Adrenal gland (tissue), 12 donors: ENCODE results near the gene CD34. TPM values are rescaled to one million over a fixed set of nuclear protein-coding genes. Genes with fewer than 3 reads are reported as not detected.

Experiments
- DNase-seq, 7 donors: peaks; one replicate each; pipeline ENCODE4 v3.0.0-alpha.2; 2019 to 2020
- H3K27ac ChIP-seq, 5 donors: fragments of 200-600 bp; sonication (generic) in 4 of 5; 1 replicate in 3 of 5; 2 replicates in 2 of 5; pipeline versions ENCODE4 v1.5.1 to v1.8.0; 2016 to 2020; ENCODE audit warnings: mild to moderate bottlenecking in 1 of 5
- H3K27me3 ChIP-seq: fragments of 200-600 bp; 2 replicates; pipeline ENCODE4 v1.8.0; 2021
- H3K36me3 ChIP-seq, 2 donors: fragments of 200-600 bp; replicated peaks in 1 of 2; 1 replicate in 1 of 2; 2 replicates in 1 of 2; pipeline versions ENCODE4 v1.5.1 to v1.8.0; 2018 to 2022
- H3K4me1 ChIP-seq, 2 donors: fragments of 200-600 bp; replicated peaks in 1 of 2; 1 replicate in 1 of 2; 2 replicates in 1 of 2; pipeline versions ENCODE4 v1.5.1 to v1.8.0; 2018 to 2021
- H3K4me3 ChIP-seq, 4 donors: fragments of 200-600 bp; sonication (generic) in 3 of 4; one replicate each; pipeline ENCODE4 v1.5.1; 2016 to 2018
- H3K9me3 ChIP-seq, 3 donors: fragments of 200-600 bp; sonication (generic) in 1 of 3; replicated peaks in 1 of 3; 1 replicate in 2 of 3; 2 replicates in 1 of 3; pipeline versions ENCODE4 v1.5.1 to v1.8.0; 2016 to 2021
- CTCF ChIP-seq, 6 experiments: fragments of 450-650 bp in 4 of 6; fragments of 200-600 bp in 2 of 6; sonication (generic) in 1 of 6; IDR thresholded peaks; 1 replicate in 5 of 6; 2 replicates in 1 of 6; pipeline versions ENCODE4 v1.5.1 to v1.8.0; 2016 to 2021; ENCODE audit warnings: antibody characterized with exemption in 6 of 6, mild to moderate bottlenecking in 2 of 6, moderate library complexity in 1 of 6
- POLR2A ChIP-seq, 2 donors: fragments of 450-650 bp; IDR thresholded peaks; one replicate each; pipeline ENCODE4 v1.6.1; 2017; ENCODE audit warnings: antibody characterized with exemption in 2 of 2, mild to moderate bottlenecking in 2 of 2, moderate library complexity in 1 of 2
- WGBS, 4 donors: extraction: QIAGEN DNeasy Blood & Tissue Kit in 2 of 4; methylation state at CpG; one replicate each; pipeline versions ENCODE4 v1.1.5 to v1.1.7; 2013 to 2017; 5-methylcytosine and 5-hydroxymethylcytosine counted together
- intact Hi-C, 2 donors: fragments of 100-400 bp; cut with DNase I; formaldehyde crosslinking; loops; one replicate each; pipeline versions ENCODE4 v1.14.1 to v1.15.0; 2022 to 2023
- polyA plus RNA-seq, 3 donors: library from polyadenylated mRNA; stranded (reverse); fragments of 200-250 nt in 2 of 3; fragments of 350-450 nt in 1 of 3; fragmentation: Illumina TruSeq in 1 of 3; extraction: RNeasy Lipid Tissue Mini Kit (QIAGEN cat#74804) in 1 of 3; gene quantifications; one replicate each; pipeline ENCODE4 v1.2.3, GENCODE V29; 2013 to 2014
- total RNA-seq, 9 donors: library from RNA; depleted of rRNA in 4 of 9; stranded (reverse); fragments of >200 nt in 4 of 9; fragments of 120-200 nt in 1 of 9; fragmentation: NEBNext Ultra II Directional in 1 of 9; extraction: Animal tissue kit (Norgen Biotek cat#: 25700) in 1 of 9; gene quantifications; one replicate each; pipeline versions ENCODE4 v1.1.0 to v1.2.4, GENCODE V29; 2013 to 2023
- donor health status: healthy with polysubstance abuse.
- donor health status: Bipolar disorder and iron deficiency.
- donor health status: DM: yes; HTN: yes; CAD: no.
- donor health status: DM: no; HTN: no; CAD: no.
- donor health status: DM: no; HTN: no; CAD: no.
- donor health status: DM: yes; HTN: yes; CAD: no.

Gene CD34
- total and polyA plus RNA-seq, 12 donors: 9.0 to 48.6 (median 28.1) TPM

GRCh38 chr1:207853372-207853757 lies 57.6 kb downstream of the CD34 start:
- H3K4me1 ChIP-seq: peaks cover 8 to 78% of the 10 kb centered on the region in 2 donors
- H3K27me3 ChIP-seq: no peaks in the 10 kb centered on the region
- WGBS, 4 donors: 57 to 83% (median 69%) methylated on average over 1 of the region's 1 CpG
- DNase-seq: peak in 1 of 7 donors; percentile 51
- no peaks in the 10 kb centered on the region for H3K9me3 ChIP-seq
- H3K36me3 ChIP-seq: no peaks in the 10 kb centered on the region
- intact Hi-C loops: no loop called here
- no peak overlapping the region for H3K4me3 ChIP-seq
- peak overlapping the region in 2 of 5 donors; percentile 7 to 9 for H3K27ac ChIP-seq
- TF ChIP-seq CTCF (IDR thresholded peaks at IDR 0.05) (no peak), POLR2A (IDR thresholded peaks at IDR 0.05) (no peak)

- WGBS, 4 donors: 66 to 80% (median 75%) methylated on average over 9 of the region's 9 CpGs
- intact Hi-C loops: no loop called here
- TF ChIP-seq POLR2A (IDR thresholded peaks at IDR 0.05): no peak
- TF ChIP-seq CTCF (IDR thresholded peaks at IDR 0.05): no peak
- DNase-seq: peak in 1 of 7 donors; percentile 52
- Histone ChIP-seq H3K9me3 (no peaks in the 10 kb centered on the region), H3K36me3 (no peaks in the 10 kb centered on the region), H3K4me1 (peaks cover 7 to 78% of the 10 kb centered on the region in 2 donors), H3K27me3 (no peaks in the 10 kb centered on the region), H3K27ac (peak overlapping the region in 2 of 5 donors; percentile 7 to 26), H3K4me3 (no peak overlapping the region)
These were observed 58.2 kb downstream of the CD34 start for GRCh38 chr1:207852576-207853371.

- H3K27me3 ChIP-seq: no peaks in the 10 kb centered on the region
- H3K4me1 ChIP-seq: peaks cover 10 to 78% of the 10 kb centered on the region in 2 donors
- peak overlapping the region in 2 of 5 donors; percentile 38 to 56 for H3K27ac ChIP-seq
- no peak for DNase-seq
- no peak for TF ChIP-seq CTCF (IDR thresholded peaks at IDR 0.05)
- no peak for TF ChIP-seq POLR2A (IDR thresholded peaks at IDR 0.05)
- H3K36me3 ChIP-seq: no peaks in the 10 kb centered on the region
- intact Hi-C loops: no loop called here
- H3K4me3 ChIP-seq: no peak overlapping the region
- WGBS, 4 donors: 75 to 85% (median 82%) methylated on average over 4 of the region's 4 CpGs
- no peaks in the 10 kb centered on the region for H3K9me3 ChIP-seq
These were observed 59.2 kb downstream of the CD34 start for GRCh38 chr1:207851696-207852095.

GRCh38 chr1:207850621-207851407 lies 60.1 kb downstream of the CD34 start:
- Histone ChIP-seq H3K27ac (peak overlapping the region in 3 of 5 donors; percentile 10 to 56 (median 39)), H3K4me3 (no peak overlapping the region), H3K4me1 (peaks cover 10 to 77% of the 10 kb centered on the region in 2 donors), H3K9me3 (no peaks in the 10 kb centered on the region), H3K27me3 (no peaks in the 10 kb centered on the region), H3K36me3 (no peaks in the 10 kb centered on the region)
- no peak for TF ChIP-seq POLR2A (IDR thresholded peaks at IDR 0.05)
- TF ChIP-seq CTCF (IDR thresholded peaks at IDR 0.05): no peak
- DNase-seq: peak in 1 of 7 donors; percentile 51
- 60 to 73% (median 71%) methylated on average over 6 to 7 of the region's 7 CpGs for WGBS, 4 donors
- intact Hi-C loops: no loop called here
